SK-N-MC (cell line): ENCODE results near the gene ZNF132.
A peak's percentile ranks its signal among the peaks of the same experiment; 100 is the strongest.

Source experiments
- DNase-seq: peaks from one replicate; pipeline ENCODE4 v3.0.0-alpha.2; 2011; ENCODE audit warnings: low read depth, low spot score
- H3K27ac ChIP-seq: fragments of 200-600 bp; sonication (generic); 2 replicates; pipeline ENCODE4 v1.5.1; 2016; ENCODE audit warnings: mixed run types
- H3K36me3 ChIP-seq: fragments of 200-600 bp; sonication (generic); 2 replicates; pipeline ENCODE4 v1.6.1; 2017; ENCODE audit warnings: antibody characterized with exemption, low read length, mixed read lengths; ENCODE audit not compliant: insufficient read depth
- H3K4me3 ChIP-seq: fragments of 200-600 bp; sonication (generic); 2 replicates; pipeline ENCODE4 v1.5.1; 2016
- H3K9ac ChIP-seq: fragments of 200-600 bp; sonication (generic); 2 replicates; pipeline ENCODE4 v1.8.0; 2017; ENCODE audit warnings: mixed run types, mixed read lengths; ENCODE audit not compliant: insufficient read length
- H3K9me3 ChIP-seq: fragments of 200-600 bp; sonication (generic); 2 replicates; pipeline ENCODE4 v1.6.1; 2017; ENCODE audit warnings: low read depth, mild to moderate bottlenecking, antibody characterized with exemption, low read length, moderate library complexity, mixed read lengths
- EZH2 ChIP-seq: fragments of 200-600 bp; sonication (generic); IDR thresholded peaks from one replicate; pipeline ENCODE4 v1.6.1; 2017; ENCODE audit warnings: antibody characterized with exemption
- FOXP2 ChIP-seq: optimal IDR thresholded peaks from 2 replicates; pipeline ENCODE3; 2011; ENCODE audit warnings: mild to moderate bottlenecking, moderate library complexity; ENCODE audit not compliant: insufficient read depth; ENCODE audit errors: extremely low read length, control extremely low read depth
- POLR2AphosphoS5 ChIP-seq: IDR thresholded peaks from 2 replicates; pipeline ENCODE4 v1.6.1; 2012; ENCODE audit warnings: mild to moderate bottlenecking, low read depth, low read length, borderline replicate concordance

The ZNF132 gene

DNA sequence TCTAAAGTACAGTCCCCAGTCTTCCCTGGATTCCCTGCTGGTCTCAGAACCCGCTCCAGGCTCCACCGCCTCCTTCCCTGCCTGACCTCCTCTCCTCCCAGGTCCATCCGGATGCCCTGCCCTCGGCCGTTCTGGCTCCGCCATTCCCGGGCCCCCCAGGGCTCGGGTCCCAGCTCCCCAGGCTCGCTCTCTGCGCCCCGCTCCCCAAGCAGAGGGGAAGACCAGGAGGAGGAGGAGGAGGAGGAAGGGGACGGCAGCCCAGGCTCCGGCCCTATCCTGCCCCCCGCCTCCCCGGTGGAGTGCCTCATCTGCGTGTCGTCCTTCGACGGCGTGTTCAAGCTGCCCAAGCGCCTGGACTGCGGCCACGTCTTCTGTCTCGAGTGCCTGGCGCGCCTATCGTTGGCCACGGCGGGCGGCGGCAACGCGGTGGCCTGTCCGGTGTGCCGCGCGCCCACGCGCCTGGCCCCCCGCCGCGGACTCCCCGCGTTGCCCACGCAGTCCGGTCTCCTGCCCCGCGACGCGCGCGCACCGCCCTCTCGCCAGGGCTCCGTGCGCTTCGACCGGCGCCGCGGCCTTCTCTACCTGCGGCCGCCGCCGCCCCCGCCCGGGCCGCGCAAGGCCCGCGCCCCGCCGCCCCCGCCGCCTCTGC lies 43.9 kb downstream of the ZNF132 start:
- Histone ChIP-seq H3K36me3 (peaks cover 41% of the 10 kb centered on the region), H3K9me3 (no peaks in the 10 kb centered on the region), H3K4me3 (no peak overlapping the region), H3K9ac (no peak overlapping the region), H3K27ac (no peak overlapping the region)
- TF ChIP-seq FOXP2: no peak
- no peak for TF ChIP-seq POLR2AphosphoS5
- no peak for TF ChIP-seq EZH2
- no peak for DNase-seq

GRCh38 chr19:58395220-58395978 lies 44.6 kb downstream of the ZNF132 start, which contains the start of gene RNF225:
Gene RNF225, plus strand, starts transcription at chr19:58395656. Its CDS starts 434 bp downstream, at chr19:58396090.
- Histone ChIP-seq H3K9ac (no peak within 1 kb of the TSS), H3K4me3 (no peak within 1 kb of the TSS), H3K9me3 (no peaks in the 10 kb centered on the region), H3K27ac (no peak within 1 kb of the TSS), H3K36me3 (peaks cover 48% of the 10 kb centered on the region)
- DNase-seq: no peak
- TF ChIP-seq FOXP2: no peak
- TF ChIP-seq POLR2AphosphoS5: peak; percentile 79
- no peak for TF ChIP-seq EZH2

DNA sequence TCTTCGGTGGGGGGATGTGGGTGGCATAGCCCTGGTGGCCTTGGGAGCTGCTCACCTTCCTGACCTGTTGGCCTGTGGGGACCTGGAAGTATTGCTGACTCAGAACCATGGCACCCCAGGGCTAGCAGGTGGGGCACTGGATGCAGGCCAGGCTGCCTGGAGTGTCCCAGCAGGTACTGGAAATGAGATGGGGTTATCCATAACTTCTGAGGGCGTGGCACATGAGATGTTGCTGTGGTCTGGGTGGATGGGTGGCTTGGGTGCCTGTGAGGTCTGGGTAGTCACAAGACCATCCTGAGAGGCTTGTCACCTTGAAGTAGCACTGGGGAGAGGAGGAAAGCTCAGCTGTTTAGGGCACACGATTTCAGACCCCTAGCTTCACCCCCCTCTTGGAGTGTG lies 45.1 kb downstream of the ZNF132 start:
- no peak for TF ChIP-seq POLR2AphosphoS5
- no peak for TF ChIP-seq FOXP2
- no peak for TF ChIP-seq EZH2
- peaks cover 53% of the 10 kb centered on the region for H3K36me3 ChIP-seq

GRCh38 chr19:58393725-58394033 lies 46.3 kb downstream of the ZNF132 start:
- Histone ChIP-seq H3K9me3 (no peaks in the 10 kb centered on the region), H3K27ac (no peak overlapping the region), H3K9ac (no peak overlapping the region), H3K36me3 (peaks cover 62% of the 10 kb centered on the region), H3K4me3 (no peak overlapping the region)
- TF ChIP-seq POLR2AphosphoS5: 0 out of 2 replicates have a peak, but pooled peaks have one; percentile 3
- TF ChIP-seq FOXP2: no peak
- no peak for DNase-seq

More for the DNA sequence above, 45.1 kb downstream of the ZNF132 start:
- H3K27ac ChIP-seq: no peak overlapping the region
- no peaks in the 10 kb centered on the region for H3K9me3 ChIP-seq
- H3K9ac ChIP-seq: no peak overlapping the region
- H3K4me3 ChIP-seq: no peak overlapping the region
- no peak for DNase-seq

GRCh38 chr19:58392945-58393724 lies 46.8 kb downstream of the ZNF132 start:
- Histone ChIP-seq H3K36me3 (peaks cover 68% of the 10 kb centered on the region), H3K9ac (no peak overlapping the region), H3K4me3 (no peak overlapping the region), H3K9me3 (no peaks in the 10 kb centered on the region), H3K27ac (no peak overlapping the region)
- TF ChIP-seq FOXP2 (no peak), POLR2AphosphoS5 (no peak), EZH2 (no peak)
- no peak for DNase-seq

- Histone ChIP-seq H3K9ac (peak overlapping the region; percentile 87), H3K4me3 (peak overlapping the region; percentile 79), H3K36me3 (peaks cover 52% of the 10 kb centered on the region), H3K27ac (no peak overlapping the region), H3K9me3 (no peaks in the 10 kb centered on the region)
- TF ChIP-seq EZH2 (no peak), FOXP2 (no peak), POLR2AphosphoS5 (no peak)
- DNase-seq: no peak
Observed at GRCh38 chr19:58388175-58388526, 51.8 kb downstream of the ZNF132 start.

- DNase-seq: no peak
- TF ChIP-seq EZH2 (no peak), POLR2AphosphoS5 (no peak), FOXP2 (no peak)
- peak overlapping the region; percentile 87 for H3K9ac ChIP-seq
- no peaks in the 10 kb centered on the region for H3K9me3 ChIP-seq
- H3K4me3 ChIP-seq: peak overlapping the region; percentile 79
- peak overlapping the region; percentile 16 for H3K27ac ChIP-seq
- H3K36me3 ChIP-seq: peaks cover 46% of the 10 kb centered on the region
Observed at GRCh38 chr19:58387338-58388174, 52.4 kb downstream of the ZNF132 start.
